Measurements from ENCODE around the gene CYP4X1. TPM values are rescaled to one million over a fixed set of nuclear protein-coding genes. Genes with fewer than 3 reads are reported as not detected.

CYP4X1 gene, protein sequence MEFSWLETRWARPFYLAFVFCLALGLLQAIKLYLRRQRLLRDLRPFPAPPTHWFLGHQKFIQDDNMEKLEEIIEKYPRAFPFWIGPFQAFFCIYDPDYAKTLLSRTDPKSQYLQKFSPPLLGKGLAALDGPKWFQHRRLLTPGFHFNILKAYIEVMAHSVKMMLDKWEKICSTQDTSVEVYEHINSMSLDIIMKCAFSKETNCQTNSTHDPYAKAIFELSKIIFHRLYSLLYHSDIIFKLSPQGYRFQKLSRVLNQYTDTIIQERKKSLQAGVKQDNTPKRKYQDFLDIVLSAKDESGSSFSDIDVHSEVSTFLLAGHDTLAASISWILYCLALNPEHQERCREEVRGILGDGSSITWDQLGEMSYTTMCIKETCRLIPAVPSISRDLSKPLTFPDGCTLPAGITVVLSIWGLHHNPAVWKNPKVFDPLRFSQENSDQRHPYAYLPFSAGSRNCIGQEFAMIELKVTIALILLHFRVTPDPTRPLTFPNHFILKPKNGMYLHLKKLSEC
- polyA plus RNA-seq (2013) = not detected in 2 replicates

DNA sequence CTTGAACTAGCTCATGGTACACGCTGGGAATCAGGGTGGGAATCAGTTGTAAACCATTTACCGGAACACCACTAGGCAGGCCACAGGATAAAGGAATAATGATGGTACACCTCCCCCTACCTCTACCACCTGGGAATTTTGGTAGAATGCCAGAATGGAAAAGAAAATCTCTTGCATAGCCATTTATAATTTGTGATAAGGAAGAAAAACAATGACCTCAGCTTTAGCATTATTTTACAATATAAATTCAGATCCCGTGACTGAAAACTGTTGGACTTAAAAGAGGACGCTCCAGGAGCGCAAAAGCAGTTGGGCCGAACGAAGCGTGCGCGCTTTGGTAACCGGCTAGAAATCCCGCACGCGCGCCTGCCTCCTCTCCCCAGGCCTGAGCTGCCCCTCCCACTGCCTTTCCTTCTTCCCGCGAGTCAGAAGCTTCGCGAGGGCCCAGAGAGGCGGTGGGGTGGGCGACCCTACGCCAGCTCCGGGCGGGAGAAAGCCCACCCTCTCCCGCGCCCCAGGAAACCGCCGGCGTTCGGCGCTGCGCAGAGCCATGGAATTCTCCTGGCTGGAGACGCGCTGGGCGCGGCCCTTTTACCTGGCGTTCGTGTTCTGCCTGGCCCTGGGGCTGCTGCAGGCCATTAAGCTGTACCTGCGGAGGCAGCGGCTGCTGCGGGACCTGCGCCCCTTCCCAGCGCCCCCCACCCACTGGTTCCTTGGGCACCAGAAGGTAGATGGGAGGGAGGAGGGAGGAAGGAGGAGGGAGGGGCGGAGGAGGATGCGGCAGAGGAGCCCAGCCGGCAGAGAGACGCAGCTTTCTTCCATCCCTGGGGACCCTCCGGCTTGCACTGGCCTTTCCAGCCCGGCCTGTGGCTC is at the start of gene CYP4X1:
Gene CYP4X1, plus strand, starts transcription at position 402 of the 873 bp plus-strand sequence. Its CDS starts 149 bp downstream, at position 551.
- WGBS (ENCODE audit: extremely low coverage, insufficient coverage, insufficient read length) = no CpG with 5 or more reads among the region's 49 CpGs
- H3K4me3 ChIP-seq (ENCODE audit: low read depth, low read length) = peak within 1 kb of the TSS; percentile 48
- no peak for DNase-seq

DNA sequence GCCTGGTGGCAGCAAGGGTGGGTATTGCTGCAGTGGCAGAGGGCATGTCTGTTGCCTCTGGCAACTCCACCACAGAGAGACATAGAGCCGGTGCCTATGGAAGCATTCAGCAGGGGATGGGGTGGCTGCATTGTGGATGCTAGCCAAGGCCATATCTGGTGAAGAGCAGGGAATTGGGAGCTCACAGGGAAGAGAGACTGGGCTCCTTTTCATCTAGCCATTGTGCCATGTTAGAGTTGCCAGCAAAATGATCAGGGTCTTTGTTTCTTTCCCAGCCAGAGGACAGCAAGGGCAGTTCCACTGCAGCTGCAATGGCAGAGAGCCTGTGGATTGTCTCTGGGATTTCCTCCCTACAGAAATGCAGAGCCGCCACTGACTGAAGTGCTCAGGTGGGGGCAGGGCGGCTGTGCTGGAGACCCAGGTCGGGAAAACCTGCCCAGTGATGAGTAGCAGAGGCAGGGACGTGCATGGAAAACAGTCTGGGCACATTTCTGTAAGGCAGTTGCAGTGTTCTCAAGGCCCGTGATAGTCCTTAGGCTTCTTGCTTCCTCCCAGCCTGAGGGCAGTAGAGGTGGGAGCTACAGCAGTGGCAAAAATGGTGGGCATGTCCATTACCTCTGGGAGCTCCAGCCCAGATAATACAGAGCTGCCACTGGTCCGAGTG is 40.2 kb upstream of the CYP4X1 start:
- Histone ChIP-seq H3K79me1 (ENCODE audit: low read length) (peaks cover 3% of the 10 kb centered on the region), H3K18ac (ENCODE audit: low read length) (no peak overlapping the region), H3K4me2 (ENCODE audit: low read length) (peak overlapping the region; percentile 23), H2BK12ac (ENCODE audit: low read length) (no peak overlapping the region), H2AK5ac (ENCODE audit: low read length) (no peak overlapping the region), H3K9ac (ENCODE audit: low read length) (no peak overlapping the region), H3K4ac (ENCODE audit: low read depth, low read length) (no peak overlapping the region), H2AFZ (ENCODE audit: insufficient read depth, low read length, poor library complexity) (no peak overlapping the region), H3K14ac (ENCODE audit: low read length) (no peak overlapping the region), H3K4me3 (ENCODE audit: low read depth, low read length) (no peak overlapping the region), H4K91ac (ENCODE audit: low read depth, low read length) (no peak overlapping the region), H4K8ac (ENCODE audit: low read depth, low read length) (no peak overlapping the region), H2BK5ac (ENCODE audit: low read depth, low read length, poor library complexity) (no peak overlapping the region), H3K27ac (ENCODE audit: low read depth, low read length) (no peak overlapping the region), H4K12ac (ENCODE audit: low read depth, low read length) (no peak overlapping the region), H3K79me2 (ENCODE audit: control insufficient read depth, insufficient read depth, low read length, poor library complexity) (no peaks in the 10 kb centered on the region), H2BK120ac (ENCODE audit: insufficient read depth, low read length, poor library complexity) (no peak overlapping the region), H3K9me3 (ENCODE audit: insufficient read depth, low read depth, low read length) (no peaks in the 10 kb centered on the region), H3K23ac (ENCODE audit: low read length) (no peak overlapping the region), H3K4me1 (ENCODE audit: control insufficient read depth in 1 of 2, insufficient read depth in 2 of 2, low read length in 2 of 2) (peaks cover 11 to 12% of the 10 kb centered on the region in 2 experiments), H3K36me3 (ENCODE audit: control insufficient read depth in 1 of 2, insufficient read depth in 2 of 2, low read length in 2 of 2) (no peaks in the 10 kb centered on the region), H3K27me3 (ENCODE audit: insufficient read depth, low read length) (no peaks in the 10 kb centered on the region)
- DNase-seq = no peak
- WGBS (ENCODE audit: extremely low coverage, insufficient coverage, insufficient read length) = no CpG with 5 or more reads among the region's 7 CpGs

More for the DNA sequence above, at the start of gene CYP4X1:
- H3K27me3 ChIP-seq (ENCODE audit: insufficient read depth, low read length) = peaks cover 8% of the 10 kb centered on the region
- H2BK120ac ChIP-seq (ENCODE audit: insufficient read depth, low read length, poor library complexity) = no peak within 1 kb of the TSS
- H3K9me3 ChIP-seq (ENCODE audit: insufficient read depth, low read depth, low read length) = no peaks in the 10 kb centered on the region
- no peak within 1 kb of the TSS for H4K8ac ChIP-seq (ENCODE audit: low read depth, low read length)
- H3K4me1 ChIP-seq (ENCODE audit: control insufficient read depth in 1 of 2, insufficient read depth in 2 of 2, low read length in 2 of 2) = no peaks in the 10 kb centered on the region
- no peak within 1 kb of the TSS for H3K9ac ChIP-seq (ENCODE audit: low read length)
- no peak within 1 kb of the TSS for H3K14ac ChIP-seq (ENCODE audit: low read length)
- H2BK12ac ChIP-seq (ENCODE audit: low read length) = no peak within 1 kb of the TSS
- no peaks in the 10 kb centered on the region for H3K79me2 ChIP-seq (ENCODE audit: control insufficient read depth, insufficient read depth, low read length, poor library complexity)
- peak within 1 kb of the TSS; percentile 90 for H3K4me2 ChIP-seq (ENCODE audit: low read length)
- no peak within 1 kb of the TSS for H3K18ac ChIP-seq (ENCODE audit: low read length)
- no peak within 1 kb of the TSS for H2BK5ac ChIP-seq (ENCODE audit: low read depth, low read length, poor library complexity)
- no peaks in the 10 kb centered on the region for H3K79me1 ChIP-seq (ENCODE audit: low read length)
- H4K12ac ChIP-seq (ENCODE audit: low read depth, low read length) = no peak within 1 kb of the TSS
- no peak within 1 kb of the TSS for H2AFZ ChIP-seq (ENCODE audit: insufficient read depth, low read length, poor library complexity)
- no peak within 1 kb of the TSS for H3K27ac ChIP-seq (ENCODE audit: low read depth, low read length)
- no peaks in the 10 kb centered on the region for H3K36me3 ChIP-seq (ENCODE audit: control insufficient read depth in 1 of 2, insufficient read depth in 2 of 2, low read length in 2 of 2)
- no peak within 1 kb of the TSS for H2AK5ac ChIP-seq (ENCODE audit: low read length)
- H3K23ac ChIP-seq (ENCODE audit: low read length) = no peak within 1 kb of the TSS
- H3K4ac ChIP-seq (ENCODE audit: low read depth, low read length) = no peak within 1 kb of the TSS
- no peak within 1 kb of the TSS for H4K91ac ChIP-seq (ENCODE audit: low read depth, low read length)

DNA sequence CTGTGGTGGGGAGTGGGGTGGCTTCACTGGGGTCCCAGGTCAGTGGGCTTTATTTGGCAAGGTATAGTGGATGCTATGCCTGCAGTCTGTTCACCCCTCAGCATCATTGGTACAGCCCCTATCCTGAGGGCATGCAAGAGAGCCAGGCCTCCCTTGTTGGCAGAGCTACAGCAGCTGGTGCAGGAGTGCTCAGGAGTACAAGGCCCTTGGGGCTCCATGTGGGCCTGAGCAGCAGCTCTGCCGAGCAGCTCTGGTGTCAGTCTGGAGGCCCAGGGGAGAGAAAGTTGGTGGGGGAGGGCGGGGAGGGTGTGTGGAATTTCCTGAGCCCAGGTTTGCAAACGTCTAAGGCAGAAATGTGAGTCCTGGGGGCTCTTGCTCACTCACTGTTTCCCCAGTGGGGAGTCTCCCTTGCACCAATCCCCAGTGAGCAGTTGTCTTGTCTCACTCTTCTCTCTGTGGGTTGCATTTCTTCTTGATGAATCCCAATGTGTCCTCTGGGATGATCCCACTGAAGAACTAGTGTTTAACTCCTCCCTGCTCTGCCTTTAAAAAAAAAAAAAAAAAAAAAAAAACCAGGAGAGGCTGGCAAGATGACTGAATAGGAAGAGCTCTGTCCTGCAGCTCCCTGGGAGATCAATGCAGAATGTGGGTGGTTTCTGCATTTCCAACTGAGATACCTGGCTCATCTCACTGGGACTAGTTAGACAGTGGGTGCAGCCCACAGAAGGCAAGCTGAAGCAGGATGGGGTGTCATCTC is 39.5 kb upstream of the CYP4X1 start:
- H2AFZ ChIP-seq (ENCODE audit: insufficient read depth, low read length, poor library complexity) = no peak overlapping the region
- no peak overlapping the region for H4K12ac ChIP-seq (ENCODE audit: low read depth, low read length)
- no peak overlapping the region for H3K4me3 ChIP-seq (ENCODE audit: low read depth, low read length)
- no peak overlapping the region for H2BK120ac ChIP-seq (ENCODE audit: insufficient read depth, low read length, poor library complexity)
- no peak overlapping the region for H2BK12ac ChIP-seq (ENCODE audit: low read length)
- H3K23ac ChIP-seq (ENCODE audit: low read length) = no peak overlapping the region
- no peak overlapping the region for H3K14ac ChIP-seq (ENCODE audit: low read length)
- no peak for DNase-seq
- H3K4me1 ChIP-seq (ENCODE audit: control insufficient read depth in 1 of 2, insufficient read depth in 2 of 2, low read length in 2 of 2) = peaks cover 11 to 12% of the 10 kb centered on the region in 2 experiments
- H2BK5ac ChIP-seq (ENCODE audit: low read depth, low read length, poor library complexity) = no peak overlapping the region
- no peaks in the 10 kb centered on the region for H3K36me3 ChIP-seq (ENCODE audit: control insufficient read depth in 1 of 2, insufficient read depth in 2 of 2, low read length in 2 of 2)
- H3K4me2 ChIP-seq (ENCODE audit: low read length) = peak overlapping the region; percentile 23
- no CpG with 5 or more reads among the region's 3 CpGs for WGBS (ENCODE audit: extremely low coverage, insufficient coverage, insufficient read length)
- H3K27ac ChIP-seq (ENCODE audit: low read depth, low read length) = no peak overlapping the region
- no peak overlapping the region for H2AK5ac ChIP-seq (ENCODE audit: low read length)
- no peaks in the 10 kb centered on the region for H3K27me3 ChIP-seq (ENCODE audit: insufficient read depth, low read length)
- peaks cover 3% of the 10 kb centered on the region for H3K79me1 ChIP-seq (ENCODE audit: low read length)
- H3K9me3 ChIP-seq (ENCODE audit: insufficient read depth, low read depth, low read length) = no peaks in the 10 kb centered on the region
- no peak overlapping the region for H3K18ac ChIP-seq (ENCODE audit: low read length)
- H3K79me2 ChIP-seq (ENCODE audit: control insufficient read depth, insufficient read depth, low read length, poor library complexity) = no peaks in the 10 kb centered on the region
- no peak overlapping the region for H3K4ac ChIP-seq (ENCODE audit: low read depth, low read length)
- H3K9ac ChIP-seq (ENCODE audit: low read length) = no peak overlapping the region
- no peak overlapping the region for H4K91ac ChIP-seq (ENCODE audit: low read depth, low read length)
- no peak overlapping the region for H4K8ac ChIP-seq (ENCODE audit: low read depth, low read length)

Measured in trophoblast cell (in vitro differentiated cells and primary cell).